GM21526 (cell line): ENCODE results near the gene HMGXB4.

Experiments
- ATAC-seq: cut with Tn5 transposase; IDR thresholded peaks from one replicate; pipeline ENCODE4 v1.9.1; 2021; ENCODE audit warnings: moderate library complexity; ENCODE audit not compliant: unreplicated experiment, low FRiP score

Gene HMGXB4

GRCh38 chr22:35324762-35325161, 67.5 kb downstream of the HMGXB4 start:
- ATAC-seq: no peak

- no peak for ATAC-seq
Observed at GRCh38 chr22:35325209-35325608, 67.9 kb downstream of the HMGXB4 start.

GRCh38 chr22:35326854-35327562, 69.7 kb downstream of the HMGXB4 start:
- ATAC-seq: no peak

GRCh38 chr22:35327690-35328471, 70.6 kb downstream of the HMGXB4 start:
- no peak for ATAC-seq

- no peak for ATAC-seq
Observed at GRCh38 chr22:35328472-35328885, 71.2 kb downstream of the HMGXB4 start.

DNA sequence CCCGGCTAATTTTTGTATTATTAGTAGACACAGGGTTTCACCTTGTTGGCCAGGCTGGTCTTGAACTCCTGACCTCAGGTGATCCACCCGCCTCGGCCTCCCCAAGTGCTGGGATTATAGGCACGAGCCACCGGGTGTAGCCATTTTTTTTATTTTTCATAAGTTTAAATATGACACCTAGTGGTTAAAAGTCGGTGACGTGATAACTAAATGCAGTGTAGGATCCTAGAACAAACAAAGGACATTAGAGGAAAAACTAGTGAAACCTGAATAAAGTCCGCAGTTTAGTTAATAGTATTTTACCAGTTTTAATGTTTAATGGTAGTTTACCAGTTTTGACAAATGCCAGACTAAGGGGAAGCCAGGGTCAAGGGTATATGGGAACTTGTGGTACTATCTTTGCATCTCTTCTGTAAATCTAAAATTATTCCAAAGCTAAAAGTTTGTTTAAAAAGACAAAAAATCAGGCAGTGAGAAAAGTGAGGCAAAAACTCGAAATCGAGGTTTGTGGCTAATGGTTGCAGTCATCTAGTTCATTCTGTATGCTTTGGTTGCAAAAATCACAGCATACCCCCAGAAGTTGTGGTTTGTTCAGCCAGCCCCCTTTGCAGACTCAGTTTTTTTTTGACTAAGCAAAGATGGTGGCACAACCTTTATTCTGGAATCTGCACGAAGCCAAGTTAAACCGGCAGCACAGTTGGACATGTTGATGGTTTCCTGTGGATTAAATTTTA, 72.0 kb downstream of the HMGXB4 start:
- ATAC-seq: no peak

- ATAC-seq: no peak
Observed at GRCh38 chr22:35330258-35330861, 73.1 kb downstream of the HMGXB4 start.

GRCh38 chr22:35332278-35332677, 75.0 kb downstream of the HMGXB4 start:
- ATAC-seq: no peak

DNA sequence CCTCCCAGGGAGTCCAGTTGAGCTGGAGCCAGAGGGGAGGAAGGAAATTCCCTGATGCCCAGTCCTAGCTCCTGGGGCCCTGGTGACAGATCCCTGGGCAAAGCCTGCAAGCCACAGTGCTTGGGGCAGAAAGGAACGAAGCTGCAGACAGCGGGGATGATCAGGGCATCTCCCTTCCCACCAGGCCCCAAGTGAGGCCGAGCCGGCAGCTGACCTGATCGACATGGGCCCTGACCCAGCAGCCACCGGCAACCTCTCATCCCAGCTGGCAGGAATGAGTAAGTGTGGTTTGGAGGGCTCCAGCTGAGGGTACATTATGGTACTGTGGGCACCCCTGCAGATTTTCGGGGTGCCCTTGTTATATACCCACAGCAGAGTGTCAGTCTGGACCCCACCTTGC, 75.9 kb downstream of the HMGXB4 start:
- no peak for ATAC-seq

- no peak for ATAC-seq
Observed at GRCh38 chr22:35334004-35334403, 76.7 kb downstream of the HMGXB4 start.

GRCh38 chr22:35335468-35335867, 78.2 kb downstream of the HMGXB4 start:
- no peak for ATAC-seq

GRCh38 chr22:35335936-35336781, 78.9 kb downstream of the HMGXB4 start:
- no peak for ATAC-seq

DNA sequence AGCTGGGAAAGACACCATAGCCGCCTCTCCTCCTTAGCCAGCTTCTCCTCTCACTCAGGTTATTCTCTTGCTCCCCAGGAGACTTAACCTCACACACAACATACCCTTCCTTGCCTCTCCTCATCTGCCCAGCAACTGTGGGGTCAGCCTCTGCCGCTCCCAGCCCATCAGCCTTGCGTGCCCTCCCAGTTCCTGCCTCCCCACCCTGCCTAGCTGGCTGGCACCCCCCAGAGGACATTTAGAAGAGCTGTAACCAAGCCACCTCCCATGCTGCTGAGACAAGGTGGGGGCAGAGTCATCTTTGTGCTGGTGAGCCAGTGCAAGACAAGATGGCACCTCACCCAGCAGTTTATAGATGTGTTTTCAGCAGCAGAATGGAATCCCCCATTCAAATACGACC, 80.6 kb downstream of the HMGXB4 start:
- ATAC-seq: no peak

DNA sequence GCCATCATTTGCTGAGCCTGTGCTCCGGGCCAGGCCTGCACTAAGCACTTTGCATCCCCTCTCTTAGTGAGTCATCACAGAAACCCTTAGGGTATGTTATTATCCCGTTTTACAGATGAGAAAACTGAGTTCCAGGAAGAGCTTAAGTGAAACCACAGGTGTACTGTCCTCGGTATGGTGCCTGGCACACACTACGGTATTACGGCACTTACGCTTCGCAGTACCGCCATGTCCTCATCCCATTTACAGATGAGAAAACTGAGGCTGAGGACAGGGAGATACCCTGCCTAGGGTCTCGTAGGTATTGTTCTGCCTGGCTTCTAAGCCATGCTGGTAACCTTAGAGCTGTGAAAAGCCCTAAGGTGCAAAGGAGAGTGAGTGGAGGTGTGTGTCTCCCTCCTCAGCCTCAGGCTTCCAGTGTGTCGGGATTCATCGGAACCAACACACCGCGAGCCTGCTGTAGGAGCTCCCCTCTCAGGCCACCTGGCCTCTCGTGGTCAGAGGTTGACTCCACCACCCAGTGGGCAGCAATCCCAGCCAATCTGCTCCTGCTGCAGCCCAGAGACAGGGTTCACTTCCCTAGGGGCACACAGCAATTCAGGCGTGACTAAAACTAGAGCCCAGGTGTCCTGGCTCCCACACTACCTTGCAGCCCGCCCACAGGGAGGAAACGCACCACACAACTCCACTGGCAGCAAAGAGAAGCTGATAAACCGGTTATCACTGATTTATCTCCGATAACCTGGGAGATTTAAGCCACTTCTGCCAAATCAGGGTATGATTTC, 84.0 kb downstream of the HMGXB4 start:
- ATAC-seq: no peak

DNA sequence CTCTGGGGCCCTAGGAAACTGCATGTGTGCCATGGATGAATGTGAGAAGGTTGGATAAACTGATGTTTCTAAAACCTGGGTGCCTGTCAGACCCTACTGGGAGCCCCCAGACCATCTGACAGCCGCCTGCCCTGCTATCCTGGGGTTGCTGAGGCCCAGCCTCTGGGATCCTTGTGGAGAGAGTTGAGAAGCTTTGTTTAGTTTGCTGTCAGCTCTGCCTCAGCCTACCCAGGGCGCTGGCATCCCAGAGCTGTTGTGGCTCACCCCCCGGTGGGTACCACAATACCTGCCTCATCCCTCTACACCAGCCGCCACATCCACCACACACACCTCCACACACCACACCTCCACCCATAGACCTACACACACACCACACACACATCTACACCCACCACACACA, 85.1 kb downstream of the HMGXB4 start:
- ATAC-seq: no peak

DNA sequence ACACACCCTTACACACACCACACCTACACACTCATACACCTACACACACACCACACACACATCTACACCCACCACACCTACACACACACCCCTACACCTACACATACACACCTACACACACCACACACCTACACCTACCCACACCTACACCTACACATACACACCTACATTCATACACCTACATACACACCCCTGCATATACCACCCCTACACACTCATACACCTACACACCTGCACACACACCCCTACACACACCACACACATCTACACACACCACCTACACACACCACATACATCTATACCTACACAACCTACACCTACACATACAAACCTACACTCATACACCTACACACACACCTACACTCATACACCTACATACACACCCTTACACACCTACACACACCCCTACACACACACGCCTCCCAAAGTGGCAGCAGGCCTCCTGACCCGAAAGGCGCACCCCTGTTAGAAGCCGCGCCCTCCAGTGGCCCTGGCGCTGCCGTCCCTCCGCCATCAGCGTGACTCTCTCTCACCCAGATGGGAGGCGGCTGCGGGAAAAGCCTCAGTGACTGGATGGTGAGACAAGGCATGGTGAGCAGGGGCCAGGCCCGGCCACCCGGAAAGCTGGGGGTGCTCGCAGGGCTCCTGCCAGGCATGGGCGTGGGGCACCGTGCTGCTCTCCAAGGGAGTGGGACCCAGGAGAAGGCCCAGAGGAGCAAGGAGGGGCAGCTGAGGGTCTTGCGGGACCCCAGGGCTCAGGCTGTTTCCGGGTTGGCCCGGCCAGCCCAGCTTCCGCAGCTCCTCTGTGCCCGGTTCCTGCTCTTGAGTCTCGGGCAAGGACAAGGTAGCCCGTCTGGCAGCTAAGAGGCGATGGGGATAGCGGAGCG, 86.6 kb downstream of the HMGXB4 start:
- no peak for ATAC-seq

DNA sequence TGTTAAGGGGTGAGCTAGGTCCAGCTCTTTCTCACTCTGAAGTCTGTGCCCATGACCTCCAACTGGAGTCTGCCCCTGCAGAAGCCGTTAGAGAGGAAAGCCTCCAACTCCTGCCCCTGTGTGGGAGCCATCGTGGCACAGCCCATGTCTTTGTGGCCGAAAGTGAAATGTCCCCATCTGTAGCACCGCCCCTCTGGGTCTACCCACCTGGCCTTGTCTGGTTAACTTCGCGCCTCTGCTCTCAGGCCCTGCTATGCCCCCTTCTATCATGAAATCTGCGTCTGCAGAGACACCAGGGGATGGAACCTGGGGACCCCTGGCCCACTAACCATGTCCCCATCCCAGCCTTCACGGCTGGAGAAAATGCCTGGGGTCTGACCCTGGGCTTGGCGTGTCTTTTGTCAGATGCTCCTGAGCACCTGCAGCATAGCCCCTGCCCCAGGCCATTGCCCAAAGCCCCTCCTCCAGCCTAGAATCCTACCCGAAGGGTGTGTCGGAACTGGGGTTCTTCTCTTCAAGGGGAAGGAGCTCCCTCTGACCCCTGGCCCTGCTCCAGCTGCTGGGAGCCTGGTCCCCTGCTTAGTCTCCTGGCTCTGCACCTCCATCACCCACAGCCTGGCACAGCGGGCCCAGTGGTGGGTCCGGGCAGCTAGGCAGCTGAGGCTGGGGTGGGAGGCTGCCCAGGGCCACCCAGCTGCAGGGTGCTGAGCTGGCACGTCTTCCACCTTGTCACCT, 87.8 kb downstream of the HMGXB4 start:
- no peak for ATAC-seq
